ENCODE measurements around the gene BUB3. TPM values are rescaled to one million over a fixed set of nuclear protein-coding genes. Genes with fewer than 3 reads are reported as not detected.

The BUB3 gene
- total RNA-seq, 1 donor from 2014 or later, result 124 TPM

DNA sequence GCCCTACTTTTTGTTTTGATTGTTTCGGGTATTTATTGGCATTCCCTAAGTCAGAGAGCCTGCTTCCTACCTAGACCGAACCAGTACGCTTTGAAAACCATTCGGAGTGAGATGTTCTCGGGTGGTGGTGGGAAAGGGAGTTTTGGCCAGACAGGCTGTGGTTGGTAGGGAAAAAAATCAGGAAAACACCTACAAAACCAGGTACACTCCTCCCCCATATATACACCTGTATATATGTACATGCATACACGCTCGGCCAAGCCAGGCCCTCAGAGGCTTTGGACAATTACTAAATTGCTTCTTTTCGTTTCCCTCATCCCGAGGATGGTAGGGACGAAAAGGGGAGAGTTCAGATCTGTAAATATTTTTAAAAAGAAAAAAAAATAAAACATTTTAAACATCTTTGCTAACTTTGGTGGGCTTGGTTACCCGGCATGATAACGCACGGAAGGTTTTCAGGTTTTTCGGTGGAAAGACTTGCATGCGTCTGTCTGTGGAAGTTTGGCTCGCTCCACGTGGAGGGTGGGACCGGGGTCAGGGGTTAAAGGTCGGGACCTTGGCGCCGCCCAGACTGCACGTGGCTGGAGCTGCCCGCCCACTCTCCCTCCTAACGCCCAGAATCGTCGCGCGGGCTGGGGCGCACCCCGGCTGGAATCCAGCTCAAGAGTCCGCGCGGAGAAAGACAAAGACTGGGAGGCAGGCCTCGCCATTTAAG is 3.8 kb upstream of the BUB3 start:
- H3K9me3 Mint-ChIP-seq, result no peaks in the 10 kb centered on the region
- H3K4me1 Mint-ChIP-seq (ENCODE audit: unreplicated experiment), result peaks cover 11% of the 10 kb centered on the region
- peaks cover 77% of the 10 kb centered on the region for H3K27me3 Mint-ChIP-seq
- TF ChIP-seq, protein P1, sequence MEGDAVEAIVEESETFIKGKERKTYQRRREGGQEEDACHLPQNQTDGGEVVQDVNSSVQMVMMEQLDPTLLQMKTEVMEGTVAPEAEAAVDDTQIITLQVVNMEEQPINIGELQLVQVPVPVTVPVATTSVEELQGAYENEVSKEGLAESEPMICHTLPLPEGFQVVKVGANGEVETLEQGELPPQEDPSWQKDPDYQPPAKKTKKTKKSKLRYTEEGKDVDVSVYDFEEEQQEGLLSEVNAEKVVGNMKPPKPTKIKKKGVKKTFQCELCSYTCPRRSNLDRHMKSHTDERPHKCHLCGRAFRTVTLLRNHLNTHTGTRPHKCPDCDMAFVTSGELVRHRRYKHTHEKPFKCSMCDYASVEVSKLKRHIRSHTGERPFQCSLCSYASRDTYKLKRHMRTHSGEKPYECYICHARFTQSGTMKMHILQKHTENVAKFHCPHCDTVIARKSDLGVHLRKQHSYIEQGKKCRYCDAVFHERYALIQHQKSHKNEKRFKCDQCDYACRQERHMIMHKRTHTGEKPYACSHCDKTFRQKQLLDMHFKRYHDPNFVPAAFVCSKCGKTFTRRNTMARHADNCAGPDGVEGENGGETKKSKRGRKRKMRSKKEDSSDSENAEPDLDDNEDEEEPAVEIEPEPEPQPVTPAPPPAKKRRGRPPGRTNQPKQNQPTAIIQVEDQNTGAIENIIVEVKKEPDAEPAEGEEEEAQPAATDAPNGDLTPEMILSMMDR (conservative IDR thresholded peaks at IDR 0.05), result no peak
- no peak overlapping the region for H3K27ac Mint-ChIP-seq
- H3K4me3 Mint-ChIP-seq, result peak overlapping the region; percentile 83
- peaks cover 9% of the 10 kb centered on the region for H3K36me3 Mint-ChIP-seq
- DNase-seq (ENCODE audit: extremely low spot score, unreplicated experiment), result no peak

- Mint-ChIP-seq H3K36me3 (peaks cover 13% of the 10 kb centered on the region), H3K27ac (no peak overlapping the region), H3K4me1 (ENCODE audit: unreplicated experiment) (peaks cover 15% of the 10 kb centered on the region), H3K9me3 (no peaks in the 10 kb centered on the region), H3K4me3 (peak overlapping the region; percentile 70), H3K27me3 (peaks cover 70% of the 10 kb centered on the region)
- TF ChIP-seq, protein P1 (conservative IDR thresholded peaks at IDR 0.05), result no peak
- no peak for DNase-seq (ENCODE audit: extremely low spot score, unreplicated experiment)
These were observed 3.0 kb upstream of the BUB3 start for GRCh38 chr10:123150986-123151736.

GRCh38 chr10:123151737-123152135 is 2.5 kb upstream of the BUB3 start:
- H3K9me3 Mint-ChIP-seq, result no peaks in the 10 kb centered on the region
- H3K4me1 Mint-ChIP-seq (ENCODE audit: unreplicated experiment), result peaks cover 17% of the 10 kb centered on the region
- no peak for DNase-seq (ENCODE audit: extremely low spot score, unreplicated experiment)
- no peak overlapping the region for H3K27ac Mint-ChIP-seq
- peaks cover 17% of the 10 kb centered on the region for H3K36me3 Mint-ChIP-seq
- H3K27me3 Mint-ChIP-seq, result peaks cover 66% of the 10 kb centered on the region
- TF ChIP-seq, protein P1 (conservative IDR thresholded peaks at IDR 0.05), result no peak
- peak overlapping the region; percentile 70 for H3K4me3 Mint-ChIP-seq

- H3K27me3 Mint-ChIP-seq, result peaks cover 54% of the 10 kb centered on the region
- TF ChIP-seq, protein P1 (conservative IDR thresholded peaks at IDR 0.05), result no peak
- no peak for DNase-seq (ENCODE audit: extremely low spot score, unreplicated experiment)
- peak overlapping the region; percentile 100 for H3K4me3 Mint-ChIP-seq
- peak overlapping the region; percentile 94 for H3K27ac Mint-ChIP-seq
- H3K4me1 Mint-ChIP-seq (ENCODE audit: unreplicated experiment), result peaks cover 33% of the 10 kb centered on the region
- H3K9me3 Mint-ChIP-seq, result no peaks in the 10 kb centered on the region
- peaks cover 36% of the 10 kb centered on the region for H3K36me3 Mint-ChIP-seq
These were observed 613 bp upstream of the BUB3 start for GRCh38 chr10:123153486-123154091.

GRCh38 chr10:123154711-123155505 is 706 bp downstream of the BUB3 start:
- TF ChIP-seq, protein P1 (conservative IDR thresholded peaks at IDR 0.05), result no peak
- H3K27ac Mint-ChIP-seq, result peak overlapping the region; percentile 56
- H3K4me3 Mint-ChIP-seq, result peak overlapping the region; percentile 100
- no peaks in the 10 kb centered on the region for H3K9me3 Mint-ChIP-seq
- H3K4me1 Mint-ChIP-seq (ENCODE audit: unreplicated experiment), result peaks cover 33% of the 10 kb centered on the region
- H3K36me3 Mint-ChIP-seq, result peaks cover 38% of the 10 kb centered on the region
- peak; percentile 79 for DNase-seq (ENCODE audit: extremely low spot score, unreplicated experiment)
- peaks cover 42% of the 10 kb centered on the region for H3K27me3 Mint-ChIP-seq
